DMS114 treated with DMSO at 0.1 percent for 48 hours (cell line): ENCODE measurements around the gene SMG5.
"Not testable (repeated sequence)": the region's sequence is repeated elsewhere in the genome, so short reads cannot be mapped to it uniquely, and the experiment has no call there.

Source experiments
- DNase-seq: peaks from one replicate; lab custom pipeline; 2025; ENCODE audit not compliant: unreplicated experiment; lab: John Stamatoyannopoulos, UW

Gene SMG5

GRCh38 chr1:156282479-156283222 lies at the start of gene SMG5:
SMG5 (minus strand) TSS chr1:156282825; CDS start chr1:156282680, 145 bp downstream.
- peak; percentile 99 for DNase-seq

DNA sequence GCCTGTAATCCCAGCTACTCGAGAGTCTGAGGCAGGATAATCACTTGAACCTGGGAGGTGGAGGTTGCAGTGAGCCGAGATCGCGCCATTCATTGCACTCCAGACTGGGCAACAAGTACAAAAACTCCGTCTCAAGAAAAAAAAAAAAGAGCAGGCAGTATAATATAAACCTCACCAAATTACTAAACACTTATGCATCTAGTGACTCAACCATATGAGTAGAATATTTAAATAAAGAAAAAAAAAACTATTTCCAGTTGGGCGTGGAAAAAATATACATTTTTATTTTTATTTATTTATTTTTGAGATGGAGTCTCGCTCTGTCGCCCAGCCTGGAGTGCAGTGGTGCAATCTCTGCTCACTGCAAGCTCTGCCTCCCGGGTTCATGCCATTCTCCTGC lies 40.6 kb upstream of the SMG5 start:
- DNase-seq = not testable (repeated sequence)

DNA sequence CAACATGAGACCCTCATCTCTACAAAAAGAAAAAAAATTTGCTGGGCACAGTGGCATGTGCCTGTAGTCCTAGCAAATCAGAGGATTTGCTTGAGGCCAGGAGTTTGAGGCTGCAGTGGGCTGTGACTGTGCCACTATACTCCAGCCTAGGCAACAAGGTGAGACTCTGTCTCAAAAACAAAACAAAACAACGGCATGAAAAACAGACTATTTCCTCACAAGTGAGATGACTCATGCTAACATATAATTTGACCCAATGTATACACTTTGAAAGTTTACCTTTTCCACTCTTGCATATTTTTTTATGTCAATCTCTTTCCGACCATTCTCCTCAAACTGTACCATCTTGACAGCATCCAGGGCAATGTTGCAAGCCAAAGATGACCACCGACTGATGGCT lies 37.9 kb upstream of the SMG5 start:
- DNase-seq = no peak

GRCh38 chr1:156319664-156320063 lies 37.0 kb upstream of the SMG5 start:
- peak; percentile 37 for DNase-seq

DNA sequence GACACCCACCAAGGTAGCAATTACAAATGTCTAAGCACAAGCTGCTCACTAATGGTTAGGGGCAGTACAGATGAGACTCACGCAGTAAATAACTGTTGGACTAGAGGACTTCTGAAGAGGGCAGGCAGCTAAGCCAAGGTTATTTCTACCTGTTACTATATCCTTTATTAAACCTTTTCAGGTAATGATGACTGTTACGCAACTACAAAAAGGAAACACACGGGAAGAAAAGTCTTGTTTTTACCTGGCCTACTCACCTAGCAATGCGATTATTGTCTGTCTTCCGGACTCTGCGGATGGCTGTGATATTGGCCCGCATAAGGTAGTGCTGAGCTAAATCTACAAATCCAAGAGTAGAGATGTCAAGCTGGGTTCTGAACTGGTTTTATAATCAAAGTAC lies 34.3 kb upstream of the SMG5 start:
- DNase-seq = no peak

DNA sequence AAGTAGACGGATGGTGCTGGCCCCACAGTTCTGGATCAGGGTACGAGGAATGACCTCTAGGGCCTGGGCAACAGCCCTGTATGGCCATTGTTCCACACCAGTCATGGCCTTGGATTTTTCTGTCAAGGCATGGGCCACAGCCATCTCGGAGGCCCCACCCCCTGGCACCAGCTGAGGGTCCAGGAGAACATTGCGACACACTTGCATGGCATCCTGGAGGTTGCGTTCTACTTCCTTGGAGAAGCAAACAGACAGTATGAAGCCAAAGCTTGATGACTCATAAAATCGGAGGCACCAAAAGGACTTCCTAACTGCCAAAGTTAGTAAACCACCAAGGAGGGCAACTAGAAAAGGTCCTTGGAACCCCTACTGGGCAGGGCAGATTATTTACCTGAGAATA lies 28.3 kb upstream of the SMG5 start:
- DNase-seq = no peak

DNA sequence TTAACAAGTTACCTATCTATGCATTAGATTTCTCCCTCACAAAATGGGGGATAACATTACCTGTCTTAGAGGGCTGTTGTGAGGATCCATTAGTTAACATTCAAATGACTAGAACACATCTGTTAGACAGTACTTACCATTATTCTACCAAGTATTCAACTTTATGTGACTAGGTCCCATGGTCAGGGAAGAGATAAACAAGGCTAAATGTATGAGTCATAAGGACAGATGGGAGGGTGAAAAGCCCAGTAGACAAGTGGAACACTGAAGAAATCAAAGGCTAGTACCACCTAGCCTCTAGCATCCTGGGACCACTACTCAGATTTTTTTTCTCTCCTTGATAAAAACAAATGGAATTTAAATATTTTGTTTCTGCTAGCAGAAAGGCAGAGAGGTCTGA lies 25.5 kb upstream of the SMG5 start:
- DNase-seq = no peak

GRCh38 chr1:156305215-156305614 lies 22.6 kb upstream of the SMG5 start:
- no peak for DNase-seq

- no peak for DNase-seq
Observed at GRCh38 chr1:156303241-156303640, 20.6 kb upstream of the SMG5 start.

- no peak for DNase-seq
Observed at GRCh38 chr1:156298852-156299357, 16.3 kb upstream of the SMG5 start, which contains the start of gene VHLL. VHLL (minus strand) TSS chr1:156299307; CDS start chr1:156299189, 118 bp downstream.

- DNase-seq = peak; percentile 29
Observed at GRCh38 chr1:156295391-156295947, 12.8 kb upstream of the SMG5 start, which contains the start of gene GLMP. GLMP (minus strand) TSS chr1:156295679; CDS start chr1:156295645, 34 bp downstream.

DNA sequence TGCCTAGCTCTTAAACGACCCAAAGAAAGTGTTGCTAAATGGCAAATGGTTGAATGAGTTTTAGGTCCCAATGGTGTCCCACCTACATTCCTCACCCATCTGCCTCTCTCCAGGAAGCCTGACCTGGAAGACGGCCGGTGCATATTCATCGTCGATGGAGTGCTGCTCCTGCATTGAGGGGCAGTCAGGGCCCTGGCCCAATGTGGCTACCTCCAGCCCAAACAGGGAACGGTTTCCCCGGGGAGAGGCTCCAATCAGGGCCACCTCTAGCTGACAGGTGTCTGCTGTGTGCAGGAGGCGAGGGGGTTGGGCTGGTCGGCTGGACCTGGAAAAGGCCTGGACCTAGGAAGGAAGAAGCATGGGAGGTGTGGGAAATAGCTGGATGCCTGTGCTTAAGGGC lies 11.3 kb upstream of the SMG5 start:
- no peak for DNase-seq

DNA sequence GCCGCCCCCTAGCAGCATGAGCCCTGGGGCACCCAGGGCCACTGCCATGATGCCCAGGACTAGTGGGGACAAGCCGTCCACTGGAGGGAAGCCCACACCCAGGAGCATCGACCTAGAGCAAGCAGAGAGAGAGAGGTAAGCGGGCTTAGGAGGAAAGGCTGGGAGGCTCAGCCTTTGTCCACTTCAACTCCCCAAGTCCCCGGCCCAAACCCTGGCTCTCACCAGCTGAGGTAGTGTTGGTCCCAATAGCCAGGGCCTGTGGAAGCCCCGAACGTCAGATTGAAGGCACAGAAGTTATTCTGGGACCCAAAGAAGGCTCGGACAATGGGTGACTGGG lies 10.4 kb upstream of the SMG5 start:
- no peak for DNase-seq

DNA sequence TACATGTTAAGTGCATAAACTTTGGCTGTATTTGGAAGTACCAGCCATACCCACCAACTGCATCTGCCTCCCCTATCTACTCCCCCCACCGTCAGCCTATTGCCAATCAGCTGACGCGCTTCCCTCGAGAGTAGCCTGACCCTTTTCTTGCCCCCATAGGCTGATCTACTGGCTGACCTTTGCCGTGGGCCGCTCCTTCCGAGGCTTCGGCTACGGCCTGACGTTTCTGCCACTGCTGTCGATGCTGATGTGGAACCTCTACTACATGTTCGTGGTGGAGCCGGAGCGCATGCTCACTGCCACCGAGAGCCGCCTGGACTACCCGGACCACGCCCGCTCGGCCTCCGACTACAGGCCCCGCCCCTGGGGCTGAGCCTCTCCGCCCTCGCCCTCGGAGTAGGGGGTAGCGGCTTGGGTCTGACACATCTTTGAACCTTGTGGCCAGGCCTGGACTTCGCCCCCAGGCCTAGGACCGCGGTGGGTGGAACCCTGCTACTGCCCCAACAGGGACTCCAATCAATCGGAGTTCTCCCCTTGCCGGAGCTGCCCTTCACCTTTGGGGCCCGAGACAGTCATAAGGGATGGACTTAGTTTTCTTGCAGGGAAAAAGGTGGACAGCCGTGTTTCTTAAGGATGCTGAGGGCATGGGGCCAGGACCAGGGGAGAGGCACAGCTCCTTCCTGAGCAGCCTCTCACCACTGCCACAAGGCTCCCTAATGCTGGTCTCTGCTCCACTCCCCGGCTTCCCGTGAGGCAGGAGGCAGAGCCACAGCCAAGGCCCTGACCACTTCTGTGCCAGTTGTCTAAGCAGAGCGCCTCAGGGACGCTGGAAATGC lies 8.8 kb upstream of the SMG5 start:
- DNase-seq = peak; percentile 88

DNA sequence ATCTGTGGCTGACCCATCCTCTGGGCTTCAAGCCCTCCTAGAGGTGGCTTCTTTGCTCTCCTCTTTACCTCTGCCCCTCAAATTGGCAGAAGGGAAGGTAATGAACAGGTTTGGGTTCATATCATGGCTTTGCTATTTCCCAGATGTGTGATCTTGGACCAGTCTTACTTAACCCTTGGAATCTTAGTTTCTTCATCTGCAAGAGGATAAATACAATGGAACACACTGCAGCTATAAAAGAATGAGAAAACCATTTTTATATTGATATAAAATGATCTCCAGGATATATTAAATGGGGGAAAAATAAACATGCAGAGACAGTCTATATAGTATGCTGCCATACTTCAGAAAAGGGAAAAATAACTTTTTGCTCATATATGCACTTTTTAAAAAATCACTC lies 7.2 kb upstream of the SMG5 start:
- no peak for DNase-seq

DNA sequence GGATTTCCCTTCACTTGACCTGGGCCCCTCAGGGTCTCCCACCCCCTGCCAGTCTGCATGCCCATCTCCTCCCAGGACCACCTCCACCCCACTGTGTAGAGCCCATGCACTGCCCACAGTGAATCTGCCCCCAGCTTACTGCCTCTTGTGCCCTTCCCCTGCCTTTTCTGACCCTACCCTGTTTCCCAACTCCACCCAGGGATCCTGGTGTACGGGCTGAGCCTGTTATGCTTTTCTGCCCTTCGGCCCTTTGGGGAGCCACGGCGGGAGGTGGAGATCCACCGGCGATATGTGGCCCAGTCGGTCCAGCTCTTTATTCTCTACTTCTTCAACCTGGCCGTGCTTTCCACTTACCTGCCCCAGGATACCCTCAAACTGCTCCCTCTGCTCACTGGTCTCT lies 3.4 kb upstream of the SMG5 start:
- DNase-seq = no peak

- DNase-seq = no peak
Observed at GRCh38 chr1:156285437-156285836, 2.8 kb upstream of the SMG5 start.

GRCh38 chr1:156284757-156285156 lies 2.1 kb upstream of the SMG5 start:
- DNase-seq = no peak

DNA sequence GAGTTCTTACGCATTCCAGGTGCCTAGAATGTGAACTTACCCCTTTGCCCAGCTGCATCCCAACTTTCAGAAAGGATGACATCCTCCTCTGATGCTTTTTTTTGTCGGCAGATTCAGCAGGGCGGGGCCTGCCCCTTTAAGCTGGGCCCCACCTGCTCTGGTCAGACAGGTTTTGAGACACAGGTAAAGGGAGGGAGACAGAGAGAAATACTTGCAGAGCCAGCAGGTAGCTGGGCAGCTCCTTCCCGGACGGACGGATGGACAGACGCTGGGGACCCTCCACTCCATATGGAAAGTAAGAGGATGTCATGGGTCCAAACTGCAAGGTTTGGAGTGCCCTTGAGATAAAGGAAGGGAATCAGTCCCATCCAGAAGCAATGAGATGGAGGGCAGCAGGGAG lies 1.5 kb upstream of the SMG5 start, which contains the start of gene TMEM79:
Gene TMEM79, plus strand, starts transcription at position 214 of the 400 bp plus-strand sequence. CDS start 902 bp downstream, outside the sequence.
- no peak for DNase-seq

DNA sequence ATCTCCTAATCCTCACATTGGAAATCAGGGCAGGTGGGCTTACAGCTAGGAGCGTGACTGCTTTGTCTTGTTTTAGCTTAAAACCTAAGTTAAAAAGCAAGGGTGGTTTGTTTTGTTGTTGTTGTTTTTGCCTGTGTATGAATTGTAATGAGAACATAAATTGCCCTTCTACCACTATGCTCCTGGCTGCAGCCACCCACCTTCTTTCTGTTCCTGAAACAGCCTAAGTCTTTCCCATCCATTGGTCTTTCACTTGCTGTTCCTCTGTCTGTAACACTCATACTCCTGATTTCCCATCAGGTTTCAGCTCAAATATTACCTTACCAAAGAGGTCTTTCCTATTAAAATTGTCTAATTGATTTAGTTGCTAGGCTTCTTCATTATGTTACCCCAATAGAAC lies 896 bp upstream of the SMG5 start:
- no peak for DNase-seq

GRCh38 chr1:156281693-156282478 lies 739 bp downstream of the SMG5 start:
- DNase-seq = no peak
